Tibial nerve (tissue), 4 donors: ENCODE results near the gene CDHR5. TPM values are rescaled to one million over a fixed set of nuclear protein-coding genes. Genes with fewer than 3 reads are reported as not detected.

Experiments
- DNase-seq, 2 donors: peaks; one replicate each; pipeline ENCODE4 v3.0.0-alpha.2; 2019; ENCODE audit warnings: low spot score in 2 of 2
- H3K27ac ChIP-seq, 4 donors: fragments of 200-600 bp; sonication (generic) in 3 of 4; one replicate each; pipeline ENCODE4 v1.5.1; 2017 to 2019; ENCODE audit warnings: mild to moderate bottlenecking in 1 of 4
- H3K27me3 ChIP-seq, 2 donors: fragments of 200-600 bp; sonication (generic) in 1 of 2; one replicate each; pipeline versions ENCODE4 v1.5.1 to v1.6.0; 2017 to 2019
- H3K36me3 ChIP-seq, 3 donors: fragments of 200-600 bp; sonication (generic); one replicate each; pipeline ENCODE4 v1.5.1; 2018 to 2019
- H3K4me1 ChIP-seq, 4 donors: fragments of 200-600 bp; sonication (generic) in 3 of 4; one replicate each; pipeline ENCODE4 v1.5.1; 2017 to 2019
- H3K4me3 ChIP-seq, 4 donors: fragments of 200-600 bp; sonication (generic) in 3 of 4; one replicate each; pipeline ENCODE4 v1.5.1; 2017 to 2019; ENCODE audit warnings: mild to moderate bottlenecking in 1 of 4, moderate library complexity in 1 of 4
- H3K9me3 ChIP-seq, 4 donors: fragments of 200-600 bp; sonication (generic) in 3 of 4; one replicate each; pipeline ENCODE4 v1.5.1; 2017 to 2019
- CTCF ChIP-seq, 5 experiments: fragments of 200-600 bp in 3 of 5; fragments of 450-650 bp in 2 of 5; sonication (generic) in 3 of 5; IDR thresholded peaks; one replicate each; pipeline ENCODE4 v1.5.1; 2016 to 2019; ENCODE audit warnings: antibody characterized with exemption in 5 of 5, mild to moderate bottlenecking in 3 of 5, moderate library complexity in 2 of 5
- EP300 ChIP-seq, 2 donors: sonication (generic); formaldehyde crosslinking; IDR thresholded peaks; one replicate each; pipeline ENCODE4 v1.6.1; 2017; ENCODE audit warnings: antibody characterized with exemption in 2 of 2, mild to moderate bottlenecking in 1 of 2
- POLR2A ChIP-seq, 2 donors: fragments of 450-650 bp; IDR thresholded peaks; one replicate each; pipeline ENCODE4 v1.6.1; 2017; ENCODE audit warnings: antibody characterized with exemption in 2 of 2, mild to moderate bottlenecking in 2 of 2, moderate library complexity in 2 of 2
- WGBS, 2 donors: methylation state at CpG; one replicate each; pipeline ENCODE4 v1.1.5; 2018; 5-methylcytosine and 5-hydroxymethylcytosine counted together
- total RNA-seq, 4 donors: library from RNA; depleted of rRNA; stranded (reverse); fragments of >200 nt; gene quantifications; one replicate each; pipeline ENCODE4 v1.1.0, GENCODE V29; 2016

The CDHR5 gene
- total RNA-seq, 4 donors from 2014 or later: not detected

- peaks cover 0 to 74% (median 18%) of the 10 kb centered on the region in 3 donors for H3K36me3 ChIP-seq
- WGBS, 2 donors: 94 to 96% methylated on average over 9 to 10 of the region's 10 CpGs
Observed at GRCh38 chr11:612961-613300, 11.8 kb downstream of the CDHR5 start.

GRCh38 chr11:612201-612960 is 12.4 kb downstream of the CDHR5 start:
- DNase-seq: no peak

More at GRCh38 chr11:612961-613300, 11.8 kb downstream of the CDHR5 start:
- DNase-seq: no peak
- H3K4me3 ChIP-seq: no peak overlapping the region
- peak overlapping the region in 2 of 4 donors; percentile 46 to 96 for H3K27ac ChIP-seq
- H3K4me1 ChIP-seq: peaks cover 0 to 38% (median 17%) of the 10 kb centered on the region in 4 donors
- no peaks in the 10 kb centered on the region for H3K9me3 ChIP-seq
- H3K27me3 ChIP-seq: no peaks in the 10 kb centered on the region
- TF ChIP-seq CTCF (IDR thresholded peaks at IDR 0.05) (no peak), POLR2A (IDR thresholded peaks at IDR 0.05) (no peak), EP300 (IDR thresholded peaks at IDR 0.05) (no peak)

DNA sequence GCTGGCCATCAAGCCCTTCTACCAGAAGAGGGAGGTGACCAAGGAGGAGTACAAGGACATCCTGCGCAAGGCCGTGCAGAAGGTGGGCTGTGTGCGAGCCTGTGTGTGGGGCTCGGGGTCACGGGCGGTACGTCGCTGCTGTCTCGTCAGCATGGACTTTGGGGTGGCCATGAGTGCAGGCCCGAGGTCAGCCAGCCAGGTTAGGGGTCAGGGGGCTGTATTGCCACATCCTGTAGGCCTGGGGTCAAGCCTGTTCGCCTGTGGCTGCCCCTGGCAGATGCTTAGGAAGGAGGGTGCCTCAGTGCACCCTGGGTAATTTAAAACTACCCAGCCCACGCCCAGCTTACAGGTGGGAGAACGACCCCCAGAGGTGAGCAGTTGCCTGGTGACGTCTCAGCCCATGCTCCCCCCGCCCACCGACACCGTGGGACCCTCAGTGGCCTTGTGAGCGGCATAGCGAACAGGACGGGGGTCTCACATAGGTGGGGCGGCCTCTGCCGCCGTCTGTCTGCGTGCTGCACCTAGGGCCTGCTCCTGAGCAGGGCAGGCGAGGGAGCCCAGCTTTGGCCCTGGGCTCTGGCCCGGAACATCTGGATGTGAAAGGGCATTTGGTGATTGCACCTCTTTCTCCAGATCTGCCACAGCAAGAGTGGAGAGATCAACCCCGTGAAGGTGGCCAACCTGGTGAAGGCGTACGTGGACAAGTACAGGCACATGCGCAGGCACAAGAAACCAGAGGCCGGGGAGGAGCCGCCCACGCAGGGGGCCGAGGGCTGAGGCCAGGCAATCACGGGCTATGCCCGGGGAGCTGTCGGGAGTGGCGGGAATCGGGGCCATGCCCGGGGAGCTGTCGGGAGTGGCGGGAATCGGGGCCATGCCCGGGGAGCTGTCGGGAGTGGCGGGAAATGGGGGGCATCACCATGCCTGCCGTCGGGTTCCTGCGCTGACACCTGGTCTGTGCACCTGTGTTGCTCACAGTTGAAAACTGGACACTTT is 13.5 kb downstream of the CDHR5 start:
- TF ChIP-seq EP300 (IDR thresholded peaks at IDR 0.05) (no peak), CTCF (IDR thresholded peaks at IDR 0.05) (no peak), POLR2A (IDR thresholded peaks at IDR 0.05) (no peak)
- no peak for DNase-seq
- Histone ChIP-seq H3K4me1 (peaks cover 0 to 31% (median 17%) of the 10 kb centered on the region in 4 donors), H3K36me3 (peaks cover 0 to 83% (median 34%) of the 10 kb centered on the region in 3 donors), H3K9me3 (no peaks in the 10 kb centered on the region), H3K27ac (no peak overlapping the region), H3K4me3 (no peak overlapping the region), H3K27me3 (no peaks in the 10 kb centered on the region)
- 86 to 87% methylated on average over 44 to 49 of the region's 49 CpGs for WGBS, 2 donors

More at GRCh38 chr11:612201-612960, 12.4 kb downstream of the CDHR5 start:
- H3K4me3 ChIP-seq: no peak overlapping the region
- no peaks in the 10 kb centered on the region for H3K27me3 ChIP-seq
- peaks cover 0 to 74% (median 24%) of the 10 kb centered on the region in 3 donors for H3K36me3 ChIP-seq
- 78 to 79% methylated on average over 18 to 21 of the region's 27 CpGs for WGBS, 2 donors
- H3K27ac ChIP-seq: peak overlapping the region in 1 of 4 donors; percentile 96
- no peaks in the 10 kb centered on the region for H3K9me3 ChIP-seq
- TF ChIP-seq CTCF (IDR thresholded peaks at IDR 0.05) (no peak), EP300 (IDR thresholded peaks at IDR 0.05) (no peak), POLR2A (IDR thresholded peaks at IDR 0.05) (no peak)
- peaks cover 0 to 38% (median 17%) of the 10 kb centered on the region in 4 donors for H3K4me1 ChIP-seq

DNA sequence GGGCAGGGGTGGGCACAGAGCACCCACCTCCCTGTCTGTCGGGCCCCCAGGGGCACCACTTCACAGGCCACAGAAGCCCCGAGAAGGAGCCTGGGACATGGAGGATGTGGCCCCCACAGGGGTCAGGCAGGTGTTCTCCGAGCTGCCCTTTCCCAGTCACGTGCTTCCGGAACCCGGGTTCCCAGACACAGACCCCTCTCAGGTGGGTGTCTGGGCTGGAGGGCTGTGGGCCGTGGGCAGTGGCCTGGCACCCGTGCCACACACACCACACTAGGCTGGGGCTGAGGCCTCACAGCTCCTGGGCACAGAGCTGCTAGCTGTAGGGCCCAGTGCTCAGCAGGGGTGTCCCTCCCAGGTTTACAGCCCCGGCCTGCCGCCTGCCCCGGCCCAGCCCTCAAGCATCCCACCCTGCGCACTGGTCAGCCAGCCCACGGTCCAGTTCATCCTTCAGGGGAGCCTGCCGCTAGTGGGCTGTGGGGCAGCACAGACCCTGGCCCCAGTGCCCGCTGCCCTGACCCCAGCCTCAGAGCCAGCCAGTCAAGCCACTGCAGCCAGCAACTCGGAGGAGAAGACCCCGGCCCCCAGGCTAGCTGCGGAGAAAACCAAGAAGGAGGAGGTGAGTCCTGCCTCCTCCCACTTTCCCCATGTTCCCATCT is 14.5 kb downstream of the CDHR5 start:
- DNase-seq: no peak
- no peaks in the 10 kb centered on the region for H3K9me3 ChIP-seq
- TF ChIP-seq CTCF (IDR thresholded peaks at IDR 0.05) (no peak), EP300 (IDR thresholded peaks at IDR 0.05) (no peak), POLR2A (IDR thresholded peaks at IDR 0.05) (no peak)
- 97 to 98% methylated on average over 12 to 13 of the region's 18 CpGs for WGBS, 2 donors
- H3K36me3 ChIP-seq: peaks cover 4 to 94% (median 45%) of the 10 kb centered on the region in 3 donors
- H3K27me3 ChIP-seq: no peaks in the 10 kb centered on the region
- H3K4me1 ChIP-seq: peaks cover 0 to 25% (median 16%) of the 10 kb centered on the region in 4 donors
- no peak overlapping the region for H3K4me3 ChIP-seq
- no peak overlapping the region for H3K27ac ChIP-seq
